HepG2 (cell line): ENCODE data around the gene BMPR1B. TPM values are rescaled to one million over a fixed set of nuclear protein-coding genes. Genes with fewer than 3 reads are reported as not detected.

ENCODE experiments used
- ATAC-seq: fragments of 200-7000 bp; cut with Tn5 transposase; 3 replicates; pipeline ENCODE4 v1.9.1; 2020; ENCODE audit warnings: mild to moderate bottlenecking, moderate library complexity
- BruUV-seq: library from RNA; stranded (reverse); fragments of 400-500 nt; replicated peaks from 2 replicates; lab custom pipeline; 2021; lab: Mats Ljungman, UMichigan
- CTCF ChIA-PET: fragments of 300-600 bp; formaldehyde crosslinking; extraction: SDS; loops from one replicate; lab custom pipeline; 2021; ENCODE audit warnings: low total read pairs, inconsistent platforms, low intra/inter-chr PET ratio; lab: Yijun Ruan, JAX
- POLR2A ChIA-PET: fragments of 350-600 bp; sonication (Branson Sonifier 250); formaldehyde crosslinking; loops from one replicate; lab custom pipeline; 2020; ENCODE audit warnings: antibody characterized with exemption, inconsistent platforms; lab: Yijun Ruan, JAX
- DNase-seq: peaks from one replicate; pipeline ENCODE4 v3.0.0-alpha.2; 2015; ENCODE audit warnings: low spot score
- FAIRE-seq: peaks from 3 replicates; lab custom pipeline; 2011; peaks lifted over from hg19 to GRCh38; lab: Jason Lieb, UNC
- H2AFZ ChIP-seq: one replicate; pipeline ENCODE4 v1.6.1; 2011; ENCODE audit warnings: low read length, inconsistent platforms
- H3K27ac ChIP-seq: fragments of 300-600 bp; 3 replicates; pipeline ENCODE4 v1.8.0; 2011; ENCODE audit warnings: mixed run types, mild to moderate bottlenecking, mixed read lengths, low read length, inconsistent platforms; ENCODE audit not compliant: insufficient read depth; ENCODE audit errors: extremely low read length
- H3K27me3 ChIP-seq, 2 experiments: fragments of 200-600 bp in 1 of 2; 2 replicates in 1 of 2; 3 replicates in 1 of 2; pipeline versions ENCODE4 v1.6.0 to v1.8.0; 2011; ENCODE audit warnings: low read length in 2 of 2, mild to moderate bottlenecking in 2 of 2, moderate library complexity in 2 of 2, inconsistent platforms in 1 of 2; ENCODE audit not compliant: insufficient read depth in 2 of 2, control insufficient read depth in 1 of 2
- H3K36me3 ChIP-seq, 2 experiments: fragments of 200-600 bp in 1 of 2; replicated peaks in 1 of 2; 2 replicates in 1 of 2; 3 replicates in 1 of 2; pipeline versions ENCODE4 v1.5.1 to v1.8.0; 2011; ENCODE audit warnings: low read length in 2 of 2, inconsistent platforms in 1 of 2; ENCODE audit not compliant: insufficient read depth in 2 of 2, control insufficient read depth in 1 of 2
- H3K4me1 ChIP-seq: 2 replicates; pipeline ENCODE4 v1.5.1; 2012; ENCODE audit warnings: low read length, inconsistent platforms; ENCODE audit not compliant: insufficient read depth
- H3K4me2 ChIP-seq: 2 replicates; pipeline ENCODE4 v1.6.0; 2011; ENCODE audit warnings: low read depth, low read length, inconsistent platforms
- H3K4me3 ChIP-seq, 3 experiments: fragments of 200-600 bp in 1 of 3; sonication (generic), shearing (Covaris generic) in 1 of 3; replicated peaks in 1 of 3; 2 replicates each; pipeline ENCODE4 v1.5.1; 2011 to 2016; ENCODE audit warnings: low read length in 3 of 3, inconsistent platforms in 2 of 3, low read depth in 2 of 3, mild to moderate bottlenecking in 2 of 3, control low read depth in 1 of 3, mixed read lengths in 1 of 3; ENCODE audit not compliant: insufficient read depth in 1 of 3
- H3K79me2 ChIP-seq: one replicate; pipeline ENCODE4 v1.6.1; 2011; ENCODE audit warnings: low read length, inconsistent platforms; ENCODE audit not compliant: insufficient read depth
- H3K9ac ChIP-seq: 2 replicates; pipeline ENCODE4 v1.6.0; 2011; ENCODE audit warnings: mild to moderate bottlenecking, low read depth, low read length, inconsistent platforms; ENCODE audit not compliant: insufficient read depth
- H3K9me3 ChIP-seq: 2 replicates; pipeline ENCODE4 v1.5.1; 2012; ENCODE audit warnings: mild to moderate bottlenecking, low read length
- H4K20me1 ChIP-seq: 2 replicates; pipeline ENCODE4 v1.6.0; 2011; ENCODE audit warnings: inconsistent platforms, mild to moderate bottlenecking, low read length, moderate library complexity; ENCODE audit not compliant: insufficient read depth
- HNF4A ChIP-seq: sonication (generic); formaldehyde crosslinking; IDR thresholded peaks from 2 replicates; pipeline ENCODE4 v1.4.0; 2020; ENCODE audit warnings: missing genetic modification reagents
- KLF11 ChIP-seq: IDR thresholded peaks from 2 replicates; pipeline ENCODE4 v1.6.1; 2016; ENCODE audit warnings: missing compliant biosample characterization
- NR2F2 ChIP-seq: IDR thresholded peaks from 2 replicates; pipeline ENCODE4 v1.6.1; 2012; ENCODE audit warnings: low read depth, inconsistent platforms, borderline replicate concordance
- NRL ChIP-seq: sonication (generic); formaldehyde crosslinking; IDR thresholded peaks from 2 replicates; pipeline ENCODE4 v1.5.0; 2020; ENCODE audit warnings: missing genetic modification reagents, mild to moderate bottlenecking, moderate library complexity, borderline replicate concordance
- PCBP2 ChIP-seq: fragments of 200-400 bp; formaldehyde crosslinking; optimal IDR thresholded peaks from 2 replicates; pipeline ENCODE3; 2018; ENCODE audit warnings: low read length, low read depth; ENCODE audit not compliant: poor library complexity, severe bottlenecking
- THAP11 ChIP-seq: IDR thresholded peaks from 2 replicates; pipeline ENCODE4 v1.6.1; 2016; ENCODE audit warnings: missing biosample characterization, missing genetic modification reagents
- ZNF446 ChIP-seq: sonication (generic); formaldehyde crosslinking; IDR thresholded peaks from 2 replicates; pipeline ENCODE4 v1.5.0; 2020; ENCODE audit warnings: mild to moderate bottlenecking, missing genetic modification reagents
- ZNF496 ChIP-seq: sonication (generic); formaldehyde crosslinking; IDR thresholded peaks from 2 replicates; pipeline ENCODE4 v1.8.1; 2023; ENCODE audit warnings: mild to moderate bottlenecking, moderate library complexity, missing genetic modification reagents; ENCODE audit not compliant: insufficient replicate concordance
- WGBS: methylation state at CpG from one replicate; pipeline ENCODE4 v1.1.6; 2017; ENCODE audit warnings: low lambda C conversion rate; 5-methylcytosine and 5-hydroxymethylcytosine counted together
- in situ Hi-C: cut with HindIII; loops from 2 replicates; pipeline ENCODE4 v1.10.0; 2017; ENCODE audit warnings: low pct_unique_long_range_greater_than_20kb; ENCODE audit not compliant: extremely low pct_ligation_motif_present
- intact Hi-C: fragments of 100-400 bp; cut with micrococcal nuclease; formaldehyde crosslinking; loops from one replicate; pipeline ENCODE4 v1.10.0; 2022; ENCODE audit not compliant: unreplicated experiment
- polyA plus RNA-seq, 8 experiments: library from polyadenylated mRNA; depleted of rRNA in 3 of 8; stranded (reverse) in 7 of 8; unstranded in 1 of 8; fragments of >200 nt; fragmentation: Illumina TruSeq in 4 of 8; extraction: Trizol in 4 of 8; gene quantifications; 2 replicates each; pipeline versions ENCODE4 v1.2.1 to v1.2.3, GENCODE V29; 2011 to 2016; ENCODE audit warnings: low read depth in 4 of 8, missing spikeins in 1 of 8, mixed read lengths in 1 of 8; ENCODE audit not compliant: insufficient read depth in 1 of 8
- total RNA-seq, 5 experiments: library from RNA; depleted of rRNA; stranded (reverse); fragments of >200 nt; fragmentation: Illumina TruSeq; extraction: Trizol; gene quantifications; 2 replicates each; pipeline ENCODE4 v1.2.3, GENCODE V29; 2016; ENCODE audit warnings: low read depth in 1 of 5
- TF ChIP-seq, protein P1 (sequence below): IDR thresholded peaks from 2 replicates; pipeline ENCODE4 v1.6.1; 2016

Gene BMPR1B
- total and polyA plus RNA-seq, 2 of the 13 experiments (the other 11 are each of a cell fraction or from before 2014, with no cell fraction given), result 0.07 TPM; not detected in 1

DNA sequence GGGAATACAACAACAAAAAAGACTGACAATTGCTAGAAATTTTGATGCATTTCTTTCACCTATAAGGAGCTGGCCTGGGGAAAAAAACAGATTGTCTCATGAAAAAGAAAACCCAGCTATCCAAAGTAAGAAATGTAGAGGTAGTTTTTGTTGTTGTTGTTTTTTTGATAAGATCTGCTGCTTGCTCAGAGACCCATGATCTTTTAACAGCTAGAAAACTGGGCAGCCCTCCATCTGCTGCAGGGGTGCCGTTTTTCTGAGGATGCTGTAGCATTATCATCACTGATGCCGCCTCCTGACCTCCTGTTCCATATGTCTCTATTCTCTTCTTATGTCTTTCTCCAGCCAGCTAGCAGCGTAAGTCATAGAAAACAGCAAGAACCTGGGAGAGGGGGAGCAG is 98.3 kb downstream of the BMPR1B start (continued):
- no peak for TF ChIP-seq ZNF496 (CRISPR knock-in tag)
- TF ChIP-seq, protein P1, sequence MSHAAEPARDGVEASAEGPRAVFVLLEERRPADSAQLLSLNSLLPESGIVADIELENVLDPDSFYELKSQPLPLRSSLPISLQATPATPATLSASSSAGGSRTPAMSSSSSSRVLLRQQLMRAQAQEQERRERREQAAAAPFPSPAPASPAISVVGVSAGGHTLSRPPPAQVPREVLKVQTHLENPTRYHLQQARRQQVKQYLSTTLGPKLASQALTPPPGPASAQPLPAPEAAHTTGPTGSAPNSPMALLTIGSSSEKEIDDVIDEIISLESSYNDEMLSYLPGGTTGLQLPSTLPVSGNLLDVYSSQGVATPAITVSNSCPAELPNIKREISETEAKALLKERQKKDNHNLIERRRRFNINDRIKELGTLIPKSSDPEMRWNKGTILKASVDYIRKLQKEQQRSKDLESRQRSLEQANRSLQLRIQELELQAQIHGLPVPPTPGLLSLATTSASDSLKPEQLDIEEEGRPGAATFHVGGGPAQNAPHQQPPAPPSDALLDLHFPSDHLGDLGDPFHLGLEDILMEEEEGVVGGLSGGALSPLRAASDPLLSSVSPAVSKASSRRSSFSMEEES, result no peak

DNA sequence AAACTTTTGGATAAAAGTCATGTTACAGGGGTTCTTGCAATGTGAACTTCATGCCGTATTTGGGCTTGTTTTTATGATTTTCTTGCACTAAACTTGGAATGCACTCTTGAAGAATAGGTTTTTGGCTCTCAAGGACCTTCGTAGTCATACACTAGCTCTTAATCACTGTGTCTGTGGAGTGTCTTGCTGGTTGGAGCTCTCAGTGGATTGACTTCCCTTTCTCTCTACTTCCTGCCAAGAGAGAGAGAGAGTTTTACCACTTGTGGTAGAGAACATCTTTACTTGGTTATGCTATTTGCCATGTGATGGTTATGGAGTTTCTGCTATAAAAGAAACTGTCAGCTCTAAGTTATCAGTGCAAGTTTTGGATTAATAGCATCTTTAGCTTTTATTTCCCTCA is 112.4 kb downstream of the BMPR1B start:
- ATAC-seq (no peak), DNase-seq (no peak), FAIRE-seq (no peak)
- Histone ChIP-seq H3K9ac (no peak overlapping the region), H4K20me1 (no peaks in the 10 kb centered on the region), H3K27me3 (peaks cover 0 to 1% of the 10 kb centered on the region in 2 experiments; a peak in 1 of 5 replicates), H3K4me2 (no peak overlapping the region), H3K36me3 (no peaks in the 10 kb centered on the region), H3K9me3 (no peaks in the 10 kb centered on the region), H3K4me1 (no peaks in the 10 kb centered on the region), H3K79me2 (no peaks in the 10 kb centered on the region), H2AFZ (no peak overlapping the region), H3K4me3 (no peak overlapping the region), H3K27ac (no peak overlapping the region)
- CTCF ChIA-PET, result no interaction called here
- intact Hi-C loops (no loop called here), in situ Hi-C loops (no loop called here)
- POLR2A ChIA-PET, result no interaction called here
- BruUV-seq, result no TSS peak
- 2% methylated on average over 2 of the region's 2 CpGs for WGBS
- no peak for TF ChIP-seq PCBP2
- TF ChIP-seq KLF11 (CRISPR knock-in tag), result no peak
- TF ChIP-seq NRL (CRISPR knock-in tag), result no peak
- no peak for TF ChIP-seq THAP11 (CRISPR knock-in tag)
- TF ChIP-seq NR2F2, result no peak
- TF ChIP-seq ZNF446 (CRISPR knock-in tag), result no peak
- no peak for TF ChIP-seq HNF4A (CRISPR knock-in tag)
